GM21423 (cell line): Measurements from ENCODE around the gene HMCN2.
"Not testable (repeated sequence)": the region's sequence is repeated elsewhere in the genome, so short reads cannot be mapped to it uniquely, and the experiment has no call there.

Source experiments
- ATAC-seq: cut with Tn5 transposase; IDR thresholded peaks from one replicate; pipeline ENCODE4 v1.9.1; 2021; ENCODE audit warnings: mild to moderate bottlenecking, moderate library complexity; ENCODE audit not compliant: unreplicated experiment

Gene HMCN2

GRCh38 chr9:130427326-130427725 lies 161.8 kb downstream of the HMCN2 start:
- ATAC-seq: no peak

GRCh38 chr9:130428086-130428665 lies 162.6 kb downstream of the HMCN2 start:
- no peak for ATAC-seq

DNA sequence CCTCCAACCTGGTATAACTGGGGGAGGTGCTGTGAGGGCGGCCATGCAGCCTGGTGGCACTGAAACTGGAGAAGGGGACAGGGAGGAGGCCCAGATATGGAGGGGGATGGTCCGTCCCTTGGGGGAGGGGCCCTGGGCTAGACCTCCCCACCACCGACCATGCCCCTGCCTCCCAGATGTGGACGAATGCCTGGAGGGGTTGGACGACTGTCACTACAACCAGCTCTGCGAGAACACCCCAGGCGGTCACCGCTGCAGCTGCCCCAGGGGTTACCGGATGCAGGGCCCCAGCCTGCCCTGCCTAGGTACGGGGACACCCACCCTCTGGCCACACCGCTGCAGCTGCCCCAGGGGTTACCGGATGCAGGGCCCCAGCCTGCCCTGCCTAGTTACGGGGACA lies 163.8 kb downstream of the HMCN2 start:
- ATAC-seq: no peak

GRCh38 chr9:130429831-130430230 lies 164.3 kb downstream of the HMCN2 start:
- no peak for ATAC-seq

DNA sequence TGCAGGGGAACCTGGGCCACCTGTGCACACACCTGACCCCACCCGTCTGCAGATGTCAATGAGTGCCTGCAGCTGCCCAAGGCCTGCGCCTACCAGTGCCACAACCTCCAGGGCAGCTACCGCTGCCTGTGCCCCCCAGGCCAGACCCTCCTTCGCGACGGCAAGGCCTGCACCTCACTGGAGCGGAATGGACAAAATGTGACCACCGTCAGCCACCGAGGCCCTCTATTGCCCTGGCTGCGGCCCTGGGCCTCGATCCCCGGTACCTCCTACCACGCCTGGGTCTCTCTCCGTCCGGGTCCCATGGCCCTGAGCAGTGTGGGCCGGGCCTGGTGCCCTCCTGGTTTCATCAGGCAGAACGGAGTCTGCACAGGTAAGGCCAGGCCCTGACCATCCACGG lies 164.7 kb downstream of the HMCN2 start:
- ATAC-seq: no peak

- no peak for ATAC-seq
Measured at GRCh38 chr9:130430734-130431535, 165.4 kb downstream of the HMCN2 start.

DNA sequence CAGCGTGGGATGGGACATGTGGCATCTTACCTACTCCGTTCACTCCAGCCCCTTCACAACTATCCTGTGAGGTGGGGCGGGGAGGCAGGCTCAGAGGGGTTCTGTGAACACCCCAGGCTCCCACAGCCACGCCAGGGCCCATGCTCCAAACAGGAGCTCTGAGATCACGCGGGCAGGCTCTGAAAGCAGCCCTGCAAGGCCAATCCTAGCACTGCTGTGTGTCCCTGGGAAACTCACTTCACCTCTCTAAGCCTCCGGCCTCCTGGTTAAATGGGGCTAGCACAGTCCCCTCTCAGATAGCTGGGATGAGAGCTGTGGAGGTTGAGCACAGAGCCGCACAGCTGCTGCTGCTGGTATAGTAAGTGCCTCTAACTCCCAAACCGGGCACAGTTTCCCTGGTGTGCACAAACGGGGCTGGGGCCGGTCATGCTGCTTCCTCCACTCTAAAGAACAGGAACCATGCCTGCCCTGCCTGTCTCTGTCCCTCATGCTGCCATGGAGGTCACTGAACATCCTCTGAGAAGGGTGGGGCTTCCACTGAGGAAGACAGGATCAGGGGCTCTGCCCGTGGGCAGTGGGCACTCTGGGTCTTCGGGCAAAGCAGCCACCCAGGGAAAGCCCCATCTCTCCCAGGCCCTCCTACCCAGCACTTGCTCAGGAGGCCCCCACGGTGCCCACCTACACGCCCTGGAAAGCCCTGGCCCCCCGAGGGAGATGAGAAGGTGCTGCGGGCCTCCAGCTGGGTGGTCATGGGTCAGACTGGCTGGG lies 166.2 kb downstream of the HMCN2 start:
- no peak for ATAC-seq

- no peak for ATAC-seq
Measured at GRCh38 chr9:130432362-130432761, 166.8 kb downstream of the HMCN2 start.

DNA sequence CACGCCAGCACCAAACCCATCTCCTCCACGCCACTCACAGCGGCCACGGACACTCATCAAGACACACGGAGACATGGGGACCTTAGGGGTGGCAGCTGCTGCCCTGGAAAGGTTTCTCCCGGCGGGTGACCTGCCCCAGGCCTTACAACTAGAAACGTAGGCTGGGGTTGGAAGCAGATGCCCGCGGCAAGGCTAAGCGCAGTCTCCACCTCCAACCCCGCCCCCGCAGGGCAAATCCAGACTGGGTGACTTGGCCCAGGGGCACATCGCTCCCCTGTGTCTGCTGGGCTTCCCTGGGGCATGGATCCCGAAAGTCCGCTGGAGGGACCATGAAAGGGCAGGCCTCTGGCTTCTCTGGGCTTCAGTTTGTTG lies 167.2 kb downstream of the HMCN2 start:
- ATAC-seq: no peak

- no peak for ATAC-seq
Measured at GRCh38 chr9:130433168-130433946, 167.8 kb downstream of the HMCN2 start.

DNA sequence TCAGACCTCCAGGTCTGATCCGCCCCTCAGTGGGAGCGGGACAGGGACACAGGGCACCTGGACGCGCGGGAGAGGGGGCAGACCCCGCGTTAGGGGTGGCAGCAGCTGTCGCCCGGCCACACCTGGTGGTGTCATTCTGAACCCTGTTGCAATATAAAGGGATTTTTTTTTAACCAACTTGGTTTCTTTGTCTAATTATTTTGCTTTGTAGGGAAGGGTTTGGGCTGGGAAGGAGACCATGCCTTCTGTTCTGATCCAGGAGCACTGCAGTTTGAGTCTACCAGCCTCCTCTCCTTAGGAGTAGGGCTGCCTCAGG lies 168.3 kb downstream of the HMCN2 start:
- ATAC-seq: no peak

- ATAC-seq: not testable (repeated sequence)
Measured at GRCh38 chr9:130434656-130435055, 169.1 kb downstream of the HMCN2 start.

DNA sequence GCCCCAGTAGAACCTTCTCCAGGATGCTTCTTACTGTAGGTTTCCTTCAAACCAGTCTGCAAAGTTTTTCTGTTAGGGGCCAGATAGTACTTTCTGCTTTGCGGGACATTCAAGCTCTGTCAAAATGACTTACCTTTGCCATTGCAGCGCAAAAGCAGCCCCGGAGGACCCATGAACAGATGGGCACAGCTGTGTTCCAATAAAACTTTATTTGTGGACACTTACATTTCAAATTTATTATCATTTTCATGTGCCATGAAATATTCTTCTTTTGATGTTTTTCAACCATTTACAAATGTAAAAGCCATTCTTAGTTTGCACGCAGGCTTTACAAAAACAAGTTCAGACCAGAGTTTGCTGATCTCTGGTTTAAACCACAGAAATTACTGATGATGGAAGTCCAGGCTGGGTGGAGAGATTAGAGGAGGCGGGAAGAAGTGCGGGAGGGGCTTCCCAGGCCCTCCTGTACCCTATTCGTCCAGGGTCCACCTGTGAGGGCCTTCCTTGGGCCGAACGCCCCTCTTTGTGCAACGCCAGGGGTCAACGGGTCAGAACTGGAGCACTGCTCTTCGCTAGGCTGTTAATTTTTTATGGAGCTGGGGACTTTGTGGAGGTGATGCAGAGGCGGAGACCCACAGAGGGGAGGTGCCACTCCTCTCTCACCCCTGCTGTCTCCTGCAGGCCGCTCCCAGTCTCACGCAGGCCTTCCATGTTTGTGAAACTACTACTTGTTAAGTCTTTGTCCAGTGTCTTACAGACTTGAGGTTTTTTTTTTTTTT lies 171.6 kb downstream of the HMCN2 start:
- ATAC-seq: no peak

- no peak for ATAC-seq
Measured at GRCh38 chr9:130438382-130438981, 172.9 kb downstream of the HMCN2 start.

DNA sequence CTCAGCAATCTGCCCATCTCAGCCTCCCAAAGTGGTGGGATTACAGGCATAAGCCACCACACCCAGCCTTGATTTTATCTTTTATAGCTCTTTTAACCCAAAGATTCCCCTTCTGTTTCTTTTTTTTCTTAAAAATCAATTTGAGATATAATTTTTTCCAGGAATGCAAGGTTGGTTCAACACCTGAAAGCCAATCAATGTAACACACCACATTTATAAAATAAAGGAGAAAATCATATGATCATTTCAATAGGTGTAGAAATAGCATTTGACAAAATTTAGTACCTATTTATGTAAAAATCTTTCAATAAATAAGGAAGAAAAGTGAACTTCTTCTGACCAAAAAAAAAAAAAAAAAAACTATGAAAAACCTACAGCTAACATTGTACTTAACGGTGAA lies 175.5 kb downstream of the HMCN2 start:
- no peak for ATAC-seq

- ATAC-seq: no peak
Measured at GRCh38 chr9:130442746-130443455, 177.3 kb downstream of the HMCN2 start.

DNA sequence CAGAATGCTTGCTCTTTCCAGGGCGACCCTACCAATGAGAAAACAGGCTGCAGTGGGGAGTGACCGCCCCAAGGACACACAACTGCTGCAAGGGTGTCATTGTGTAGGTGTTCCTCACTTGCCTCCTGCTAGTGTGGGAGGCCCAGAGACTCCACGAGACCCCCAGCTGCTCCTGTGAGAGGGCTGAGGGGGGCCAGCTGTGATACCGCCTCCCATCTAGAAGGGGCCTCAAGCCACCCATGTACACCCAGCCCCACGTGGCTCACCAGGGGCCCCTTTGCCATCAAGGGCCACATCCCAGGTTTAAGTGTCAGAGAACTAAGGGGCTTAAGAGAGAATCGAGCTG lies 177.9 kb downstream of the HMCN2 start:
- no peak for ATAC-seq

- no peak for ATAC-seq
Measured at GRCh38 chr9:130443840-130444492, 178.4 kb downstream of the HMCN2 start.

DNA sequence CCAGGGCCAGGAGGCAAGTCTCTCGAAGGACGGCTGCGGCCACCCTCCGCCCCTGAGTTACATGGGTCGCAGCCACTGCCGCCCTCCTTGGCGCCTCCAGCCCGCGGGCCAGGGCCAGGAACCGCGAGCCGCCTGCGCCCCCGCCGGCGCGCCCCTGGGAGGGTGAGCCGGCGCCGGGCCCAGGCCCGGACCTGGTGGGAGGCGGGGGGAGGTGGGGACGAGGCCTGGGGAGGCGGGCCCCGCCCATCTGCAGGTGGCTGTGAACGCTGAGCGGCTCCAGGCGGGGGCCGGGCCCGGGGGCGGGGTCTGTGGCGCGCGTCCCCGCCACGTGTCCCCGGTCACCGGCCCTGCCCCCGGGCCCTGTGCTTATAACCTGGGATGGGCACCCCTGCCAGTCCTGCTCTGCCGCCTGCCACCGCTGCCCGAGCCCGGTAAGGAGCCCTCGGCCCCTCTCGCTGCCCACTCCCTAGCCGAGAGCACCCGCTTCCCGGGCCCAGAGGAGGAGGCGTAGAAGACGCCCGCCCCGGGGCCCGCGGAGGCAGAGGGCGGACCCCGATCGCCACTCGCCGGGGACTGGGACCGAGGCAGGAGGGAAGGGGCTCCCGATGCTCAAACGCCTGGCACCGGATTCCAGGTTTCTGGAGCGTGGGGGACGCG lies 179.1 kb downstream of the HMCN2 start, which contains the start of gene ASS1:
ASS1 (plus strand) TSS at position 397 of the 657 bp plus-strand sequence. CDS start 7,268 bp downstream, outside the sequence.
- ATAC-seq: no peak
